WTC11 (cell line): Measurements from ENCODE around the gene OSCP1. TPM values are rescaled to one million over a fixed set of nuclear protein-coding genes. Genes with fewer than 3 reads are reported as not detected.

Experiments used
- ATAC-seq: fragments of 200-7000 bp; cut with Tn5 transposase; 2 replicates; pipeline ENCODE4 v1.10.0; 2021; ENCODE audit warnings: mild to moderate bottlenecking, moderate library complexity
- CTCF ChIA-PET: fragments of 300-600 bp; sonication (Branson Sonifier 250); formaldehyde crosslinking; loops from one replicate; lab custom pipeline; 2021; ENCODE audit warnings: antibody characterized with exemption; lab: Charles Lee
- POLR2A ChIA-PET: fragments of 350-600 bp; sonication (Branson Sonifier 250); formaldehyde crosslinking; loops from one replicate; lab custom pipeline; 2021; ENCODE audit warnings: antibody characterized with exemption; lab: Charles Lee
- DNase-seq: peaks from one replicate; pipeline ENCODE4 v3.0.0; 2021; ENCODE audit warnings: low spot score
- H3K27ac Mint-ChIP-seq: 2 replicates; pipeline ENCODE4 v1.8.0; 2021; ENCODE audit warnings: mixed read lengths
- H3K27me3 Mint-ChIP-seq: 2 replicates; pipeline ENCODE4 v1.8.0; 2021; ENCODE audit warnings: low read depth, mild to moderate bottlenecking, moderate library complexity, mixed read lengths
- H3K36me3 Mint-ChIP-seq: 2 replicates; pipeline ENCODE4 v1.8.0; 2021; ENCODE audit warnings: mixed read lengths
- H3K4me1 Mint-ChIP-seq: 2 replicates; pipeline ENCODE4 v1.8.0; 2022; ENCODE audit warnings: mixed read lengths
- H3K4me3 Mint-ChIP-seq: 2 replicates; pipeline ENCODE4 v1.8.0; 2021; ENCODE audit warnings: mild to moderate bottlenecking, moderate library complexity, mixed read lengths
- H3K9me3 Mint-ChIP-seq: 2 replicates; pipeline ENCODE4 v1.8.0; 2021; ENCODE audit warnings: mixed read lengths
- ATF1 ChIP-seq: sonication (generic); formaldehyde crosslinking; IDR thresholded peaks from 2 replicates; pipeline ENCODE4 v1.8.1; 2023; ENCODE audit warnings: mild to moderate bottlenecking, moderate library complexity, missing genetic modification reagents
- CREM ChIP-seq: sonication (generic); formaldehyde crosslinking; IDR thresholded peaks from 2 replicates; pipeline ENCODE4 v1.8.1; 2022; ENCODE audit warnings: mild to moderate bottlenecking, missing genetic modification reagents, moderate library complexity
- ESRRA ChIP-seq: sonication (generic); formaldehyde crosslinking; IDR thresholded peaks from 2 replicates; pipeline ENCODE4 v1.8.1; 2022; ENCODE audit warnings: mild to moderate bottlenecking, missing genetic modification reagents, borderline replicate concordance
- FOXK1 ChIP-seq: sonication (generic); formaldehyde crosslinking; IDR thresholded peaks from 2 replicates; pipeline ENCODE4 v1.8.0; 2022; ENCODE audit warnings: mild to moderate bottlenecking, moderate library complexity, missing genetic modification reagents
- FOXP1 ChIP-seq: sonication (generic); formaldehyde crosslinking; IDR thresholded peaks from 2 replicates; pipeline ENCODE4 v1.8.0; 2022; ENCODE audit warnings: missing genetic modification reagents, mild to moderate bottlenecking, moderate library complexity, borderline replicate concordance
- GABPB1 ChIP-seq: sonication (generic); formaldehyde crosslinking; IDR thresholded peaks from 2 replicates; pipeline ENCODE4 v1.8.1; 2023; ENCODE audit warnings: mild to moderate bottlenecking, missing genetic modification reagents
- KAT7 ChIP-seq: sonication (generic); formaldehyde crosslinking; IDR thresholded peaks from 2 replicates; pipeline ENCODE4 v1.8.1; 2023; ENCODE audit warnings: missing genetic modification reagents, mild to moderate bottlenecking, borderline replicate concordance
- MYBL2 ChIP-seq: sonication (generic); formaldehyde crosslinking; IDR thresholded peaks from 2 replicates; pipeline ENCODE4 v1.8.1; 2023; ENCODE audit warnings: mild to moderate bottlenecking, moderate library complexity, missing genetic modification reagents
- NFYB ChIP-seq: sonication (generic); formaldehyde crosslinking; conservative IDR thresholded peaks from 2 replicates; pipeline ENCODE4 v1.8.0; 2022; ENCODE audit warnings: low read depth, missing genetic modification reagents
- TCF7 ChIP-seq: sonication (generic); formaldehyde crosslinking; IDR thresholded peaks from 2 replicates; pipeline ENCODE4 v1.8.0; 2022; ENCODE audit warnings: mild to moderate bottlenecking, low read depth, missing genetic modification reagents, moderate library complexity
- ZBTB43 ChIP-seq: sonication (generic); formaldehyde crosslinking; IDR thresholded peaks from 2 replicates; pipeline ENCODE4 v1.8.1; 2023; ENCODE audit warnings: mild to moderate bottlenecking, missing genetic modification reagents
- ZNF121 ChIP-seq: sonication (generic); formaldehyde crosslinking; IDR thresholded peaks from 2 replicates; pipeline ENCODE4 v1.8.0; 2023; ENCODE audit warnings: missing genetic modification reagents
- ZNF219 ChIP-seq: sonication (generic); formaldehyde crosslinking; IDR thresholded peaks from 2 replicates; pipeline ENCODE4 v1.8.0; 2023; ENCODE audit warnings: missing genetic modification reagents, mild to moderate bottlenecking, borderline replicate concordance
- ZNF396 ChIP-seq: fragments of 250-450 bp; sonication (Bioruptor Pico); IDR thresholded peaks from 2 replicates; pipeline ENCODE4 v1.8.0; 2021; ENCODE audit warnings: mild to moderate bottlenecking, moderate library complexity, borderline replicate concordance
- total RNA-seq: library from RNA; stranded (reverse); gene quantifications from 3 replicates; pipeline ENCODE4 v1.2.3, GENCODE V29; 2021
- TF ChIP-seq, protein P1 (sequence below): sonication (generic); formaldehyde crosslinking; IDR thresholded peaks from 2 replicates; pipeline ENCODE4 v1.8.0; 2022; ENCODE audit warnings: missing genetic modification reagents
- TF ChIP-seq, protein P2 (sequence below): sonication (generic); formaldehyde crosslinking; IDR thresholded peaks from 2 replicates; pipeline ENCODE4 v1.8.1; 2022; ENCODE audit warnings: low read depth, mild to moderate bottlenecking, moderate library complexity, missing genetic modification reagents, borderline replicate concordance
- TF ChIP-seq, protein P3 (sequence below): fragments of 250-450 bp; sonication (Bioruptor Pico); IDR thresholded peaks from 2 replicates; pipeline ENCODE4 v1.9.0; 2021; ENCODE audit warnings: mild to moderate bottlenecking

The OSCP1 gene
- total RNA-seq, 1 experiment from 2014 or later: 1.7 TPM

- TF ChIP-seq MYBL2: peak; percentile 80; the same call in 1 of the 2 replicates
- peak; percentile 50; the same call in 1 of the 2 replicates for TF ChIP-seq FOXK1 (CRISPR knock-in tag)
- no peak for TF ChIP-seq ZNF219 (CRISPR knock-in tag)
- TF ChIP-seq NFYB (CRISPR knock-in tag): peak; percentile 51; the same call in 1 of the 2 replicates
- TF ChIP-seq GABPB1 (CRISPR knock-in tag): peak; percentile 63
- TF ChIP-seq ESRRA (CRISPR knock-in tag): no peak
- TF ChIP-seq CREM (CRISPR knock-in tag): peak; percentile 78; the same call in 1 of the 2 replicates
- TF ChIP-seq, protein P1, sequence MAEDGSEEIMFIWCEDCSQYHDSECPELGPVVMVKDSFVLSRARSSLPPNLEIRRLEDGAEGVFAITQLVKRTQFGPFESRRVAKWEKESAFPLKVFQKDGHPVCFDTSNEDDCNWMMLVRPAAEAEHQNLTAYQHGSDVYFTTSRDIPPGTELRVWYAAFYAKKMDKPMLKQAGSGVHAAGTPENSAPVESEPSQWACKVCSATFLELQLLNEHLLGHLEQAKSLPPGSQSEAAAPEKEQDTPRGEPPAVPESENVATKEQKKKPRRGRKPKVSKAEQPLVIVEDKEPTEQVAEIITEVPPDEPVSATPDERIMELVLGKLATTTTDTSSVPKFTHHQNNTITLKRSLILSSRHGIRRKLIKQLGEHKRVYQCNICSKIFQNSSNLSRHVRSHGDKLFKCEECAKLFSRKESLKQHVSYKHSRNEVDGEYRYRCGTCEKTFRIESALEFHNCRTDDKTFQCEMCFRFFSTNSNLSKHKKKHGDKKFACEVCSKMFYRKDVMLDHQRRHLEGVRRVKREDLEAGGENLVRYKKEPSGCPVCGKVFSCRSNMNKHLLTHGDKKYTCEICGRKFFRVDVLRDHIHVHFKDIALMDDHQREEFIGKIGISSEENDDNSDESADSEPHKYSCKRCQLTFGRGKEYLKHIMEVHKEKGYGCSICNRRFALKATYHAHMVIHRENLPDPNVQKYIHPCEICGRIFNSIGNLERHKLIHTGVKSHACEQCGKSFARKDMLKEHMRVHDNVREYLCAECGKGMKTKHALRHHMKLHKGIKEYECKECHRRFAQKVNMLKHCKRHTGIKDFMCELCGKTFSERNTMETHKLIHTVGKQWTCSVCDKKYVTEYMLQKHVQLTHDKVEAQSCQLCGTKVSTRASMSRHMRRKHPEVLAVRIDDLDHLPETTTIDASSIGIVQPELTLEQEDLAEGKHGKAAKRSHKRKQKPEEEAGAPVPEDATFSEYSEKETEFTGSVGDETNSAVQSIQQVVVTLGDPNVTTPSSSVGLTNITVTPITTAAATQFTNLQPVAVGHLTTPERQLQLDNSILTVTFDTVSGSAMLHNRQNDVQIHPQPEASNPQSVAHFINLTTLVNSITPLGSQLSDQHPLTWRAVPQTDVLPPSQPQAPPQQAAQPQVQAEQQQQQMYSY (CRISPR knock-in tag): 0 out of 2 replicates have a peak, but pooled peaks have one; percentile 23
- peak; percentile 68; the same call in 1 of the 2 replicates for TF ChIP-seq FOXP1 (CRISPR knock-in tag)
- 0 out of 2 replicates have a peak, but pooled peaks have one; percentile 72 for TF ChIP-seq TCF7 (CRISPR knock-in tag)
- TF ChIP-seq, protein P2, sequence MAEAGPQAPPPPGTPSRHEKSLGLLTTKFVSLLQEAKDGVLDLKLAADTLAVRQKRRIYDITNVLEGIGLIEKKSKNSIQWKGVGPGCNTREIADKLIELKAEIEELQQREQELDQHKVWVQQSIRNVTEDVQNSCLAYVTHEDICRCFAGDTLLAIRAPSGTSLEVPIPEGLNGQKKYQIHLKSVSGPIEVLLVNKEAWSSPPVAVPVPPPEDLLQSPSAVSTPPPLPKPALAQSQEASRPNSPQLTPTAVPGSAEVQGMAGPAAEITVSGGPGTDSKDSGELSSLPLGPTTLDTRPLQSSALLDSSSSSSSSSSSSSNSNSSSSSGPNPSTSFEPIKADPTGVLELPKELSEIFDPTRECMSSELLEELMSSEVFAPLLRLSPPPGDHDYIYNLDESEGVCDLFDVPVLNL: no peak
- TF ChIP-seq ATF1: no peak
- peak; percentile 67; the same call in 1 of the 2 replicates for TF ChIP-seq ZBTB43 (CRISPR knock-in tag)
- TF ChIP-seq ZNF121 (CRISPR knock-in tag): 0 out of 2 replicates have a peak, but pooled peaks have one; percentile 5
- TF ChIP-seq, all 79 proteins: peak for 17
Observed at GRCh38 chr1:36397378-36398230, 52.6 kb downstream of the OSCP1 start, which contains the start of gene LSM10 (continued).

GRCh38 chr1:36397083-36397377, 53.2 kb downstream of the OSCP1 start:
- CTCF ChIA-PET: interaction anchor here (1.0 to 5.5 kb wide), 6 partner anchors 10 to 248 kb away, joined by 3 to 37 read pairs (median 5); partner anchors contain the start of gene TRAPPC3
- Mint-ChIP-seq H3K27ac (peak overlapping the region; percentile 98), H3K4me3 (peak overlapping the region; percentile 89), H3K27me3 (no peaks in the 10 kb centered on the region; the same call in 1 of the 2 replicates), H3K36me3 (peaks cover 11% of the 10 kb centered on the region), H3K4me1 (peaks cover 21% of the 10 kb centered on the region), H3K9me3 (no peaks in the 10 kb centered on the region)
- POLR2A ChIA-PET: interaction anchor here (0.7 to 6.5 kb wide), 3 partner anchors 10 to 54 kb away, joined by 3 to 172 read pairs (median 4); partner anchors contain the start of gene STK40
- ATAC-seq: no peak
- TF ChIP-seq ZNF396 (CRISPR knock-in tag) (no peak), KAT7 (CRISPR knock-in tag) (0 out of 2 replicates have a peak, but pooled peaks have one; percentile 29), GABPB1 (CRISPR knock-in tag) (no peak)
- TF ChIP-seq, protein P3, sequence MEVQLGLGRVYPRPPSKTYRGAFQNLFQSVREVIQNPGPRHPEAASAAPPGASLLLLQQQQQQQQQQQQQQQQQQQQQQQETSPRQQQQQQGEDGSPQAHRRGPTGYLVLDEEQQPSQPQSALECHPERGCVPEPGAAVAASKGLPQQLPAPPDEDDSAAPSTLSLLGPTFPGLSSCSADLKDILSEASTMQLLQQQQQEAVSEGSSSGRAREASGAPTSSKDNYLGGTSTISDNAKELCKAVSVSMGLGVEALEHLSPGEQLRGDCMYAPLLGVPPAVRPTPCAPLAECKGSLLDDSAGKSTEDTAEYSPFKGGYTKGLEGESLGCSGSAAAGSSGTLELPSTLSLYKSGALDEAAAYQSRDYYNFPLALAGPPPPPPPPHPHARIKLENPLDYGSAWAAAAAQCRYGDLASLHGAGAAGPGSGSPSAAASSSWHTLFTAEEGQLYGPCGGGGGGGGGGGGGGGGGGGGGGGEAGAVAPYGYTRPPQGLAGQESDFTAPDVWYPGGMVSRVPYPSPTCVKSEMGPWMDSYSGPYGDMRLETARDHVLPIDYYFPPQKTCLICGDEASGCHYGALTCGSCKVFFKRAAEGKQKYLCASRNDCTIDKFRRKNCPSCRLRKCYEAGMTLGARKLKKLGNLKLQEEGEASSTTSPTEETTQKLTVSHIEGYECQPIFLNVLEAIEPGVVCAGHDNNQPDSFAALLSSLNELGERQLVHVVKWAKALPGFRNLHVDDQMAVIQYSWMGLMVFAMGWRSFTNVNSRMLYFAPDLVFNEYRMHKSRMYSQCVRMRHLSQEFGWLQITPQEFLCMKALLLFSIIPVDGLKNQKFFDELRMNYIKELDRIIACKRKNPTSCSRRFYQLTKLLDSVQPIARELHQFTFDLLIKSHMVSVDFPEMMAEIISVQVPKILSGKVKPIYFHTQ (CRISPR knock-in tag): no peak
- no peak for DNase-seq
